ENCODE measurements around the gene S1PR3.

S1PR3 gene

DNA sequence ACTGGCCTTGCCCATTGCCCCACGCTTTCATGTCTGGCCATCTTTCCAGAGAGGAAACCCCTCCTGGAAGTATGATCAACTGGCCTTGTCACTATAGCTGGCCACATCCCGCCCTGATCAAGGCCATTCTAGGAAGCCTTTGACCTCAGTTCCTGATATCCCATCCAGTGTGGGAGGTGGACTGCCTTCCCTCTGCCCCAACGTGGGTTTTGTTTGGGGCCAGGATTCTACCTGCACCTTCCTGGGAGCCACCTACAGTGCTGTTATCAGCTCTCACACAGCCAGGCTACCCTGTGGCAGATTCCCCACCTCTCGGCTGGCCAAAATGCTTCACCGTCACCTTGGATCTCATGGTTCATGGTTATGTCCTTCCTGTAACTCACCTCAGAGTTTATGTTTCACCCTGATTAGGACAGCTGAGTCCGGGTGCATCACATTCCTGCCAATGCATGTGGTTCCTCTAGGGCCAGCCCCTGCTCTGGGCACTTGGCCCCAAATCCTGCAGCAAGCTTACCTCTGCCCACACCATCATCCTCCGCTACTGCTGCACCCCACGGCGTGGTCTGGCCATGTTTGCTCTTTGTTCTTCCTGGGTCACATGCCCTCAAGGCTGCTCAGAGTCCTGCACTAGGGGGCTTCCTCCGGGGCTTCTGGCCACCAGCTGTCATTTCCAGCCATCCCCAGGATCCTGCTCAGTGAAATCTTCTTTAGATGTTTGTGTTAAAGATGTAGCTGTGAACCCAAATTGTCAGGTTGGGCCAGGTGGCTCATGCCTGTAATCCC, 24.2 kb upstream of the S1PR3 start:
- DNase-seq (ENCODE audit: low read depth) = no peak
- H3K4me3 ChIP-seq (ENCODE audit: low read depth, low read length) = no peak overlapping the region

DNA sequence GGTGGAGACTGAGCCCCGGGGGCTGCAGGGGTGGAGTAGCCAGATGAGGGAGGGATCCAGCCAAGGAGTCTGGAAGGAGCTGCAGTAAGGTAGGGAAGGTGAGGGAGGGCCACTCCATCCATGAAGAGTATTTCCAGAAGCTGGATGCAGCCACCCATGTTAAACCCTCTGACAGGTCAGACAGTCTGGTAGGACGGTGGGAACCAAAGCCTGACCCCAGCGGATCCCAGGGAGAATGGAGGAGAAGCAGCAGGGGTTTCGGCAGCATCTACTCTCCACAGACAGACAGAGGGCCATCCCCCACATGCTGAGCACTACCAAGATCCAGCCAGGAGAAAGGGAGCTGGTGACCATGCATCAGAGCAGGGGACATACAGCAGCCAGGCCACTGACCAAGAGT, 22.5 kb upstream of the S1PR3 start:
- no peak overlapping the region for H3K4me3 ChIP-seq (ENCODE audit: low read depth, low read length)
- DNase-seq (ENCODE audit: low read depth) = no peak

DNA sequence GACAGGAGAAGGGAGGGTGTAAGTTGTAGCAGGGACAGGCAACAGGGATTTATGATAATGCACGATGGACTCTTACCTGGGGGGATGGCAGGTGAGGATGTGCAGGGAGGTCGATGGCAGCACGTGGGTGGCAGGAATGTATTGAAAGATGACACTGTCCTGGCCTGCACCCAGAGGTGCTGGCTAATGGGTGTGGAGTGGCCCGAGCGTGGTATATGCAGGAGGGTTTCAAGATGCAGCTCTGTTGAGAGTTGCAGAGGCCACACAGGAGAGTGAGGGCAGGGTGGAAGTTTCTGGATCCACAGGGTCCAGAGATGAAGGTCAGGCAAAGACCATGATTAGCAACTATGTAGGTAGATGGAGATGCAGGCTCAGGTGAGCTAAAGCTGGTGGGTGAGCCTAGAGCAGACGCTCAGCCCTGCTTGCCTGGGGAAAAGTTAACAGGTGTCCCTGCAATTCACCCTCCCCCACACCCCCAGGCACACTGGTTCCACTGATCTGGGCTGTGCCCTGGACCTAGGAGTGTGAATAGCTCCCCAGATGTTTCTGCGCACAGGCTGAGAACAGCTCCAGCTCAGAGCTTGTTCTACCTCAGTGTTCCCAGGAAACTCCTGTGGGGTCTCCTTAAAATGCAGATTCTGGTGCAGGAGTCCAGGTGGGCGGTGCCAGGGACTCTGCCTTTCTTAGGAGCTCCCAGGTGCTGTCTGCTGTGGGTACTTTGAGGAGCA, 21.5 kb upstream of the S1PR3 start:
- no peak overlapping the region for H3K4me3 ChIP-seq (ENCODE audit: low read depth, low read length)
- DNase-seq (ENCODE audit: low read depth) = no peak

DNA sequence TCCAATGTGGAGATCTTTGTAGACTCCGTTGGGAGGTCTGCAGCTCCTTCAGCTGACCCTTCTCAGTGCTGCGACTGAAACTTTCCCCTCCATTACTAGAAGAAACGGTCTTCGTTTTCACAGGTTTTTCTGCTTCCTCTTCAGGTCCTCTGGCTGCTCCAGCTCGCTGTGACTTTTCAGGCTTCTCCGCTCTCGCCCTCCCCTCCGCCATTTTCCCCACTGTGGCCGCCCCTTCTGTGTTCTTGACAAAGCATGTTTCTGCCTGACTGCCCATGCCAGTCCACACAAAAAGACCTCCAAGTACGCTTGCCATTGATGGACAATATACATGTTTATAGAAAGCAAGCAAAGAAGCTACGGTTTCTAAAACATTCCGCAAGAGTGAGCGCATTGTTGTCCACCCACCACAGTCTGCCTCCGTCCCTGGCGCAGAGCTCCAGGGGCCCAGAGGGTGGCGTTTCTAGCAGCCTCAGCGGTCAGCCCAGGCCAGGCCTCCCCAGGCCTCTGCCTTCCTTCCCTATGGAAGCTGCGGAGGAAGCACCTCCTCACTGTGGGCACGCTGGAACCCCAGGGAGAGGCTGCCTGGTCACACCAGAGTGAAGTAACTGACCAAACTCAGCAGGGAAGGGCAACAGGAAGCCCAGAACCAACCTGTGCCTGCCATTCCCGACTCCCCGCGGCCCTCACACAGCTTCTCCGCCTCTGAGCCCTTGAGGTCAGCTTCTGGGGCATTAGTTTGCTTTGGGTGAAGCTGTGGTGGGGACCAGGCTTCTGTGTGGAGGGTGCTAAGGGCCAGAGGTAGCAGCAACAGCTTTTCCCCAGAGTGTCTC, 19.9 kb upstream of the S1PR3 start:
- no peak overlapping the region for H3K4me3 ChIP-seq (ENCODE audit: low read depth, low read length)
- no peak for DNase-seq (ENCODE audit: low read depth)

DNA sequence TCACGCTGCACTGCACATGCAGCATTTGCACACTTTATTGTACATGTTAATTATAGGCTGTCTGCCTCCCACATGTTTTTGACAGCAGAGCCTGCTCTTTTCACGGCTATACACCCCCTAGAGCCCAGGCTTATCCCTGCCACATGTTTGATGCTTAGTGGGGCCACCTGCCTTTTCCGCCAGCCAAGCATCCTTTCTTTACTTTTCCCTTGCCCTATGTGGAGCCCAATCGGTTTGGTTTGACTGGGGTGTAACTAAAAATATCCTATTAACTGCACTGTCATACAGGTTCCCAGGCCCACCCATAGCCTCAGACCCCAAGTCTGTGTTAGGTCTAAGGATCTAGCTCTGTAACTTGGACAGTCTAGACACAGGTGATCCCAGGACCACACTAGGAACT, 18.9 kb upstream of the S1PR3 start:
- H3K4me3 ChIP-seq (ENCODE audit: low read depth, low read length) = no peak overlapping the region
- no peak for DNase-seq (ENCODE audit: low read depth)

DNA sequence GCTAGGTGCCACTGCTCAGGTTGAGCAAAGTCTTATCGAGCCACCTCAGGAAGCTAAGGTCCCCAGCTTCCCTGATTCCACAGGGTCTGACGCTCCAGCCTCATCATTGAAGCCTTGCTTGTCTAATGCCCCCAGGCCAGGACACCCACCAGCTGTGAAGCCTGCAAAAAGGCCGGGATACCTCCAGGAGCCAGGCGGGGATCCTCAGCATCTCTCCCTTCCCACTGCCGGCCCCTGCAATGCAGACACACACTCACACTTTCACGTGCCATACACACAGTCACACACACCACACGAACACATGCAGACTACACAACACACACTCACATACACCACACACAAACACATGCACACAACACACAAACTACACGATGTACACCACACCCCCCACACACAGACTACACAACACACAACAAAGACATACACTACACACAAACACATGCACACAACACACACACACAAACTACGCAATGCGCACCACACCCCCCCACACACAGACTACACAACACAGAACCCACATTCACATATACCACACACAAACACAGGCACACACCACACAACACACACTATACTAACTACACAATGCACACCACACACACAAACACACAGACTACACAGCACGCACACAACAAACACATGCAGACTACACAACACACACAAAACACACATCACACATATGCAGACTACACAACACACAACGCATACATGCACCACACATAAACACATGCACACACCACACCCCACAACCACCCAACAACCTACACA, 17.8 kb upstream of the S1PR3 start:
- no peak for DNase-seq (ENCODE audit: low read depth)
- no peak overlapping the region for H3K4me3 ChIP-seq (ENCODE audit: low read depth, low read length)

DNA sequence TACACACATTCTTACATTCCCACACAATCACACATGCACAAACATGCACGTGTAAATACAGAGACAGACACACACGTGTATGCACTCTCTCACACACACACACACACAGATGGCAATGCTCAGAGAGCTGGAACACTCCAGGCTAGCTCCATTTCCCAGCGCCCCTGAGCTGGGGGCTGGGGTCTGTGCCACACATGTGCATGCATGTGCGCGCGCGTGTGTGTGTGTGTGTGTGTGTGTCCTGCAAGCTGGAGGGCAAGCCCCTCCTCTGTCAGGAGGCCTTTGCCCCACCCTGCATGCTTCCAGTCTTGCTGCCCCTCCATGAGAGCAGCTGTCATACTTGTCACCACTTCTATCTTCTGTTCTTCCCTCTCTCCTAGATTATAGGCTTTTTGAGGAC, 16.6 kb upstream of the S1PR3 start:
- H3K4me3 ChIP-seq (ENCODE audit: low read depth, low read length) = no peak overlapping the region
- no peak for DNase-seq (ENCODE audit: low read depth)

DNA sequence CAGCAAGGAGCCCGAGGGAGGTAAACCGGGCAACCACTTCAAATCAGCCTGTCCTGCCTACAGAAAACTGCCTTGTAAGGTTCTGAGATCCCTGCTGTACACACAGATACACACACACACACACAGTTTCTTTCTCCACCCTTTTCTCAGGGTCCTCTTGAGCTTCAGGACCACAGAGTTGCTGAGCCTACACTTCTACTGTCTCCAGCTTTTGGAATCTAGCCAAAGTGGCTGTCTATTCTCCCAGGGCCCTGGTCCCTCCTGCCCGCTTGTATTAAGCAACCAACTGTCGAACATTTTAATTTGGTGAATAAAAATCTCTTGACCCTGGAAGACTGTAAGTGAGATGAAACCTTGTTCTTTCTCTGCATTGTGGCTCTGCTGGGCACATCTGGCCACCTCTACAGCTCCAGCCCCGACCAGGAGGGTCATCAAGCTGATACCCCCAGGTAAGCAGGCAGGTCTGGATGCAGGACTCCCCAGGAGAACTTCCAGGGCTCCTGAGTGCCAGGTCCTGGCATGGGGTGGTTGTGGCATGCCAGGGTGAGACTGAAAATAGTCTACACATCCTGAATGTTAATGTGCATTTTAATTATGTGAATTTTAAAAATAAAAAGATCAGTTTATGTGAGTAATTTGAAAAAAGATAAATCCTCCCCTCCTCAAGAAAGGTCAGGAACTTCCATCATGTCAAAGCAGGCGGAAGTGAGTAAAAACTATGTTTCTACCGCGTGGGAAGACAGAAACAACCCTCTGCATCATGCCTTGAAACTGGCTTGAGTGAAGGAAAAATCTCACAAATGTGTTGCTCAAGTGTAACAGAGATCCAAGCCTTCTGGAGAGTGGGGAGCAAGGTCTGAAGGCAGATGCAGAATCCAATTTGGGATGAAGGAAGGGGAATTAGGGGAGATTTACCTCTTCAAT, 15.0 kb upstream of the S1PR3 start:
- no peak overlapping the region for H3K4me3 ChIP-seq (ENCODE audit: low read depth, low read length)
- no peak for DNase-seq (ENCODE audit: low read depth)

DNA sequence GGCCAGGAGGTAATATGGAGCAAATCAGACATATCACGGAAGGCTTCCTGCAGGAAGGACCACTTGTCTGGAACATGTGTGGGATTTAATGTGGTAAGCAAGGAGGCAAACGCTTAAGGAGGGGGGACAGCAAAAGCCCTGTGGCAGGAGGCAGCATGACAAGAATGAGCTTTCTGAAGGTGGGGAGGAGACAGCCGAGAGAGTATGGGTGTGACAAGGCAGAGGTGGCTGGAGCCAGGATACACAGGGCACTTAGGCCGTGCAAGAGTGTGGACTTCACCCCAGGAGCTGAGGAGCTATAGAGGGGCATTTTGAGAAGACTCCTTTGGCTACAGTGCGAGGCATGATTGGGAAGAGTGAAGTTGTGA, 14.4 kb upstream of the S1PR3 start:
- no peak overlapping the region for H3K4me3 ChIP-seq (ENCODE audit: low read depth, low read length)
- no peak for DNase-seq (ENCODE audit: low read depth)

DNA sequence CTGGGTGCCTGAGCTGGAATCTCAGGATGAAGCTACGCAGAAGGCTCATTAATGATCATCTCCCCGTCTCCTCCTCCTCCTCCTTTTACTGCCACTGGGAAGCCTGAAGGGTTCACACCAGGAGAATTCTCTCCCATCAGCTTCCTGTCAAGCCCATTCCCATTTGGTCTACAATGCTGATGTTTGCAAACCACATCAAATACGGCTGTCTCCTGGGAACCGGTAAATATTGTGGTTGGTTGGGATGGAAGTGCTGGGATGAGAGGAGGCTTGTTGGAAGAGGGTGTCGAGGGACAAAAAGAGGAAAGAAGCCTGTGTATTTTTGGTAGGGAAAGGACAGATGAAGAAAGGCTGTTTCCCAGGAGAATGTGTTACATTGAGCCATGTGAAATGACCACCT, 13.2 kb upstream of the S1PR3 start:
- H3K4me3 ChIP-seq (ENCODE audit: low read depth, low read length) = no peak overlapping the region
- no peak for DNase-seq (ENCODE audit: low read depth)

DNA sequence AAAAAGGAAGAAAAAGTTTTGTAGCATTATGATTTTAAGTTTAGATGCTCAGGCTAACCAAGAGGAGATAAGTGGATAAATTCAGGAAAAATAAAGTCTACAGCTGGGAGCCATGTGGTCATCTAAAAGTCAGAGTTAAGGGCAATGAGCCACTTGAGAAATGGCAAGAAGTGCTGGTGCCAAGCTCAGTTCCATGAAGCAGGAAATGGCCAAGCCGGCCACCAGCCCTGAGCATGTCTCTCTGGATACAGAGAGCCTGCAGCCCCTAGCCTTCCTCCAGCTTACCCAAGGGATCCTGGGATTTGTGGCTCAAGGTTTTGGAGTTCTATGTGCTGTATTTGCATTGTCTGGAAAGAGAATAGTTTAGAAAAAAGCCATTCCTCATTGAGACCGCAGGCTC, 12.2 kb upstream of the S1PR3 start:
- H3K4me3 ChIP-seq (ENCODE audit: low read depth, low read length) = no peak overlapping the region
- no peak for DNase-seq (ENCODE audit: low read depth)

DNA sequence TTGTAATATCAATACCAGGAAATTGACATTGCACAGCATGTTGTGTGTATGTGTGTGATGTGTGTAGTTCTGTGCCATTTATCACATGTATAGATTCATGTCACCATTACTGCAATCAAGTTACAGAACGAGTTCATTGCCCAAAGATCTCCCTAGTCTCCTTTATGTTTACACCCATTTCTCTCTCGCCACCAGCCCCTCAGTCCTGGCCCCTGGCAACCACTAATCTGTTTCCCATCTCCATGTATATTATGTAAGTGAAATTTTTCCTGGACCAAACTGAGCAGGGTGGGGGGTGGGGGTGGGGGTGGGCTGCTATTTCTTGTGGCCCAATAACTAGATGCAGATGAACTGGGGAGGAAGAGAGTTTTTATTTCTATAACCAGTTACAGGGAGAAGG, 11.5 kb upstream of the S1PR3 start:
- no peak for DNase-seq (ENCODE audit: low read depth)
- H3K4me3 ChIP-seq (ENCODE audit: low read depth, low read length) = no peak overlapping the region

DNA sequence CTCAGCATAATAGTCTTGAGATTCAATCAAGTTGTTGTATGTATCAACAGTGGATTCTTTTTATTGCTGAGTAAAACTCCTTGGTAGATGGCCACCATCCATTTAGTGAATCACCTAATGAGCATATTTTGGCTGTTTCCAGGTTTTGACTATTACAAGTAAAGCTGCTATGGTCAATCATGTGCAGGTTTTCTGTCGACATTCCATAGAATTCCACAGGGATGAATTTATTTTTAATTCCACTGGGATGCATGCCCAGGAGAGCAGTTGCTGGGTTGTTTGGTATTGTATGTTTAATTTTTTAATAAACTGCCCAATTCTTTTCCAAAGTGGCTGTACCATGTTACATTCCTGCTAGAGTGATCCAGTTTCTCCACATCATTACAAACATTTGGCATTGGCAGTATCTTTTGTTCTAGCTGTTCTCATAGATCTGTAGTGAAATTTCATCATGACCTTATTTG, 10.5 kb upstream of the S1PR3 start:
- DNase-seq (ENCODE audit: low read depth) = no peak
- H3K4me3 ChIP-seq (ENCODE audit: low read depth, low read length) = no peak overlapping the region

DNA sequence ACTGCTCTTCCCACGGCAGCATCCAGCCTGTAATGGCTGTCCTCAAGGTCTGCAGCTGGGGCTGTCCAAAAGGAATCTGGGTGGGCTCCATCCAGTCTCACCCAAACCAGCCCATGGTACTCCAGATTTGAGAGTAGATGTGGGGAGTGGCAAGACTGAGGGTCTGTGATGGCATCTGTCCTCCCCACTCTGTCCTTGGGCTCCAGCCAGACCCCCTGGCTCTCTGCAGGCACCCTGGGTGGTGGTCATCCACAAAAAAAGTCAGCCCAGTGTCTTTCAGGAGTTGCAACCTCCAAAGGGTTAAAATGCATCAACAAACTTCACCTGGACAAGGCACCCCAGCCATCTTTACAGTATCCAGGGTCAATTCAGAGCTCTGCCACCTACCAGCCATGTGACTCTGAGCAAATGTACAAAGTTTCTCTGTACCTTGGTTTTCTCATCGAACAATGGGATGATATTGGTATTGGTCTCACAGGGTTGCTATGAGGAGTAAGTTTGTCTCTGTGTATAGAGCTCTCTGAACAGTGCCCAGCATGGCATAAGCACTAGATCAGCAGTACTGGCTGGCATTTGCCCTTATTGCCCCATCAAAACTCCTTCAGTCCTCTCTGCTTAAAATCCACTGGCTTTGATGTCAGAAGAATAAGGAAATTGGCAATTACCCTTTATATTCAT, 7.3 kb upstream of the S1PR3 start:
- DNase-seq (ENCODE audit: low read depth) = no peak

DNA sequence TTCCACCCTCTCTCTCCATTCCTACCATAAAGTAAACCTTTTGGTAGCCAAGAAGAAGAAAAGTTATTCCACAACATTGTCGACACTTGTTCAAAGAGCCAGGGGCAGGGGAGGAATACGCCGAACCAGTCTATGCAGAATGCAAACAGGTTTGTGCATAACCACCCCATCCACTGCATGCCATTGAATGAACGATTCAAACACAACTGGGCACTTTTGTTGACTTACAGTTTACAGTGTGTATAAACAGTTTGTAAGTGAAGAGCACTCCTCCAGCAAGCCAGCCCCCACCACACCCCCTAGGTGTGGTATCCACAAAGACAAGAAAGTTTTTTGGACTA, 6.8 kb upstream of the S1PR3 start:
- no peak overlapping the region for H3K4me3 ChIP-seq (ENCODE audit: low read depth, low read length)
- DNase-seq (ENCODE audit: low read depth) = no peak

More for the DNA sequence above, 7.3 kb upstream of the S1PR3 start:
- no peak overlapping the region for H3K4me3 ChIP-seq (ENCODE audit: low read depth, low read length)

DNA sequence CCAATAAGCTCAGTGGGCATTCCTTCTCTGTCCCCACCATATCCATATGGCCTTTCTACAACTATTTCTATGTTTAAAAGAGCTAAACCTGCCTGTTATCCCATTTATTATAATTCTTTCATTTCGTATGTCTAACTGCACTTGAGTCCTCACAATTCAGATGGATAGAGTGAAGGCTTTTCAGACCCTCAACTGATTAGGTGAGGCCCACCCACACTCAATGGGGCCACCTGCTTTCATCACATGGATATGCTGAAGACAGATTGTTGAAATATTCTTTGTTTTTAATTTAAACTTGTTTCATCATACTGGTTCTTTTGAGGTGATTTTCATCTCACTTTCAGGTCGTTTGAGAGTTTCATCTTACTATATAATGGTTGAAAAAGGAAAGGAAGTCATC, 5.7 kb upstream of the S1PR3 start:
- no peak overlapping the region for H3K4me3 ChIP-seq (ENCODE audit: low read depth, low read length)
- no peak for DNase-seq (ENCODE audit: low read depth)

DNA sequence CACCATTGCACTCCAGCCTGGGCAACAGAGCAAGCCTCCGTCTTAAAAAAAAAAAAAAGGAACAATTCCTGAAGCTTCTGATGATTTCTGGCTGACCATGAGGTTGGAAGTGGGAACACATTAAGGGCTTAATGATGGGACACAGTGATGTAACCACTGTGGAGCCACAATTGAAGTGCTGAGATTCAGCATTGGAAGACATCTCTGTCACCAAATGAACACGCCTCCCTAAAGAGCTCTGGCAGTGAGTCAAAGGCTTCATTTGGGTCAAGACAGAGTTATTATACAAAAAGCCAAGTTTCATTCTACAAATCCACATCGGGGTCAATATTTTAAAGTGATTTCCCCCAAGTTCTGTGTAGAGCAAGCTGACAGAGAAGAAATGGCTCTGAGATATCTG, 4.5 kb upstream of the S1PR3 start:
- no peak overlapping the region for H3K4me3 ChIP-seq (ENCODE audit: low read depth, low read length)
- DNase-seq (ENCODE audit: low read depth) = no peak

DNA sequence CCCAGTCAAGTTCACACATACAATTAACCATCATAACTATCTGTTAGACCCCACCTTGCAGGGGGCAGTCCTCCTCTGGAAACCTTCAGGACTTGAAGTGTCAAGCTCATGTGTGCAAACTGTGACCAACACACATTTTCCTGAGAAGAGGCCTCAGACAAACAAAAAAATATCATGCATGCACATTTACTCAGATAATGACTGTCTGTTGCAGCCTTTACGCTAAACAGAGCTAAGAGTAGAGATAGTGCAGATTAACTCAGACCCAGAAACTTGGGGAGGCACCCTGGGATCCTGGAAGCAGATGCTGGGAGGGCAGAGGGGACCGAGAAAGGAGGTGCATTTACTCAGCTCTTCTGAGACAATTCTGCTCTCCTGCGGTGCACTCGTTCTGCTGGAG, 3.6 kb upstream of the S1PR3 start:
- no peak overlapping the region for H3K4me3 ChIP-seq (ENCODE audit: low read depth, low read length)
- DNase-seq (ENCODE audit: low read depth) = no peak

All from skeletal muscle cell (primary cell).